ENCODE results near the gene CES1. TPM values are rescaled to one million over a fixed set of nuclear protein-coding genes. Genes with fewer than 3 reads are reported as not detected.
A peak's percentile ranks its signal among the peaks of the same experiment; 100 is the strongest.
"Not testable (repeated sequence)": the region's sequence is repeated elsewhere in the genome, so short reads cannot be mapped to it uniquely, and the experiment has no call there.

CES1 gene
- total RNA-seq, 2 donors from 2014 or later = 58.2 to 122 TPM

- intact Hi-C loops (cut with DNase I); DNase-seq; ATAC-seq: not testable (repeated sequence)
Observed at GRCh38 chr16:55757595-55758527, 75.0 kb downstream of the CES1 start.

DNA sequence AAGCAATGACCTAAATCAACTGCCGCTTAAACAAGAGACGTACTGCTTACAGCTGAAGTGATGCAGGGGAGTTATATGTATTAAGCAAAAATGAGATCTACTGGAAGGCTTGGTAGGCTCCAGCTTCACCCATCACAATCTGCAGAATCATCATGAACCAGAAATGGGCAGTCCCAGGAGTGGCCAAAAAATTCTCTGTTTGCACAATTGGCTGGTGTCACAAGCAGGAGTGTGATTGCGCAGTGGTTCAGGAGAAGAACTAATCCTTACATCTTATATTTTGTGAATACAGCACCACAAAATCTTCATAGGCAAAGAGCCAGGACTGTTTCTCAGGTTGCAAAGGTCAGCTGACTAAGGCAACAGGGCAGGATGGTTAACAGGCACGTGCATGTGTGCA is 75.9 kb downstream of the CES1 start:
- no peak for DNase-seq
- ATAC-seq = peak in 1 of 2 donors; percentile 24
- intact Hi-C loops (cut with DNase I) = no loop called here

DNA sequence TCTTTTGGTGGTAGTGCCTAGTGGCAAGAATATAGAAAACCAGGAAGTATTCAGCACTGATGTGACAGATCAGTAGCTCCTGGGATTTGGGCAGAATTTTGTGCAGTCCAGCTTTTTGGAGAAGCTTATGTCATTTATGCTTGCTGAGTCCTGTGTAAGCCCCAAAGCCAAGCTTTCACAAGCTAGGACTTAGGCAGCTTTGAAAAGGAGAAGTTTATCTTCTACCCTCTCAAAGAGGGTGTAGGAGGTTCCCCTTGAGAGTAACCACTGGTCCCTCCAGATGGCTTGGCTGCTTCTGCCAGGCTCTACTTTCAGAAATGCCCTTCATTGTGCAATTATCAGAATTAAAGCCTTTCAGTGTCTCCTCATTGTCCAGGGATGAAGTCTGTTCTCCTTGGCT is 78.8 kb downstream of the CES1 start:
- intact Hi-C loops (cut with DNase I) = no loop called here
- ATAC-seq = no peak
- no peak for DNase-seq

DNA sequence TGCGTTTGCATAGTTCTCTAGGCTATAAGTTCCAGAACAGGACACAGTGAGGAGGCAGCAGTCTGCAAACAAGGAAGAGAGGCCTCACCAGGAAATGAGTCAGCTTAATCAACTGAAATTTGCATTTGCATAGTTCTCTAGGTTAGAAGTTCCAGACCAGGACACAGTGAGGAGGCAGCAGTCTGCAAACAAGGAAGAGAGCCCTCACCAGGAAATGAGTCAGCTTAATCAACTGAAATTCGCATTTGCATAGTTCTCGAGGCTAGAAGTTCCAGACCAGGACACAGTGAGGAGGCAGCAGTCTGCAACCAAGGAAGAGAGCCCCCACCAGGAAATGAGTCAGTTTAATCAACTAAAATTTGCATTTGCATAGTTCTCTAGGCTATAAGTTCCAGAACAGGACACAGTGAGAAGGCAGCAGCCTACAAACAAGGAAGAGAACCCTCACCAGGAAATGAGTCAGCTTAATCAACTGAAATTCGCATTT is 79.7 kb downstream of the CES1 start:
- DNase-seq; intact Hi-C loops (cut with DNase I); ATAC-seq: not testable (repeated sequence)

Other genes with a start within 250 kb of the CES1 start
- gene SLC6A2, start 177.1 kb downstream of the CES1 start, total RNA-seq = not detected
- gene CES5A, start 42.3 kb upstream of the CES1 start, total RNA-seq = under 1 TPM; 0.21 to 0.26 TPM